Activated T-helper 1 cell treated with anti-CD3 and anti-CD28 coated beads, Interleukin-2, amount 50 U/mL, for 16 hours (primary cell): Measurements from ENCODE around the gene KRT75.

Source experiments
- DNase-seq, 2 donors: peaks; one replicate each; pipeline ENCODE4 v3.0.0-alpha.2; 2020; ENCODE audit warnings: low read depth in 1 of 2, low spot score in 1 of 2

Gene KRT75

DNA sequence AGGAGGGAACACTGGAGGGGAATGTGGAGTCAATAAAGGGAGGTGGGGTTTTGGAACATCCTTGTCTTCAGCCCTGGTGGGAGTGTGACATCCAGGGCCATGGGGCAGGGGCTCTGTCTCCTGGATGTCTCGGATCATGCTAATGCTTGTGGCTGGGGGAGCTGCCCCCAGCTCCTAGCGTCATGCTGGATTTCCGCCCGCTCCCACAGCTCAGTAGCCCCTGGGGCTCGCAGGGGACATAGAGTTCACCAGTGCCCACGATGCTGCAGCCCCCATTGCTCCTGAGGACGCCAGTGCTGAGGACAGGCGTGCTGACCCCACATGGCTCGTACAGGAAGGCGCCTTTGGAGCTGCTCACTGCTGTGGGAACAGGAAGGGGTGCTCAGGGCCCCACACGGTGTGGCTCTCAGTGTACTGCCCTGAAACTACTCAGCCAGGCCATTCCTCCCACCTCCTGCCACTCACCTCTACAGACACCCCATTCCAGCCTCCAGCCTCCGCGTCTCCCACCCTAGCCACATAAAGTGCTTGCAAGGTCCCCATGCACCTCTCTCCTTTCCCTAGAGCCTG, 39.2 kb downstream of the KRT75 start:
- no peak for DNase-seq

DNA sequence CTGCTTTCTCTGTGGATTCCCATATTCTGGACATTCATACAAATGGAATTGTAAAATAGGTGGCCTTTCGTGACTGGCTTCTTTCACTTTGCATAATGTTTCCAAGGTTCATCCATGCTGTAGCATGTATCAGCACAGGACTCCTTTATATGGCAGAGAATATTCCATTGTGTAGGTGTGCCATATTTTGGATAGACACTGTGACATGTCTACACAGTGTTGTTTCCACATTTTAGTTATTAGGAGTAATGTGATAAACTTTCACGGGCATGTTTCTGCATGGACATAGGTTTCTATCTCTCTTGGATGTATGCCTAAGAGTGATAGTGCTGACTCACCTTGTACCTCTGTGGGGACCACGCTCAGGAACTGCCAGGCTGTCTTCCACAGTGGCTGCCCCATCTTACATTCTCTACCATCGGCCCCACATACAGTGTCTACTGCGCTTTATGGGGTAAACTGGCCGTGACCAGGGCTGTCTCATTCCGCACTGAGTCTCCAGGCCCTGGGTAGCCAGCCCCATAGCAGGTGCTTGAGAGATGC, 41.6 kb downstream of the KRT75 start:
- DNase-seq, result no peak

- no peak for DNase-seq
These were observed 42.6 kb downstream of the KRT75 start for GRCh38 chr12:52391618-52392002.

GRCh38 chr12:52390739-52391617, 43.2 kb downstream of the KRT75 start:
- DNase-seq, result no peak

GRCh38 chr12:52389313-52390207, 44.6 kb downstream of the KRT75 start:
- DNase-seq, result no peak

DNA sequence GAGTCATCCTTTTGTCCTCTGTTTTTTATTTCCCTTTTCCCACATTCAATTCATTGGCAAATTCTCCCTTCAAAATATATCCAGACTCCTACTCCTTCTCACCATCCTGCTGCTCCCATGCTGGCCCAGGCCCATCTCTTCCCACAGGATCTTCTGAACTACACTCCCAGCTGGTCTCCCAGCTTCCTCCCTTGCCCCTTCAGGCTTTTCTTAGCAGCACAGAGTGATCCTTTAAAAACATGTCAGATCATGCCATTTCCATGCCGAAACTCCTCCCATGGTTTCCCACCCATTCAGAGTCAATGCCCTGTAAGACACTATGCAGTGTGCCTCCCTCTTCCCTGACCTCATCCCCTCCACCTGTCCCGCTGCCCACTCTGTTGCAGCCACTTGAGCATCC, 46.3 kb downstream of the KRT75 start:
- DNase-seq, result no peak

- no peak for DNase-seq
These were observed 48.9 kb downstream of the KRT75 start, which contains the start of gene KRT84 for GRCh38 chr12:52385226-52385702. TSS of gene KRT84 (minus strand) at chr12:52385652. CDS start at chr12:52385585, 67 bp downstream.

GRCh38 chr12:52383331-52383730, 50.8 kb downstream of the KRT75 start:
- DNase-seq, result no peak

GRCh38 chr12:52382854-52383253, 51.3 kb downstream of the KRT75 start:
- DNase-seq, result no peak

GRCh38 chr12:52381206-52381605, 53.0 kb downstream of the KRT75 start:
- DNase-seq, result no peak

DNA sequence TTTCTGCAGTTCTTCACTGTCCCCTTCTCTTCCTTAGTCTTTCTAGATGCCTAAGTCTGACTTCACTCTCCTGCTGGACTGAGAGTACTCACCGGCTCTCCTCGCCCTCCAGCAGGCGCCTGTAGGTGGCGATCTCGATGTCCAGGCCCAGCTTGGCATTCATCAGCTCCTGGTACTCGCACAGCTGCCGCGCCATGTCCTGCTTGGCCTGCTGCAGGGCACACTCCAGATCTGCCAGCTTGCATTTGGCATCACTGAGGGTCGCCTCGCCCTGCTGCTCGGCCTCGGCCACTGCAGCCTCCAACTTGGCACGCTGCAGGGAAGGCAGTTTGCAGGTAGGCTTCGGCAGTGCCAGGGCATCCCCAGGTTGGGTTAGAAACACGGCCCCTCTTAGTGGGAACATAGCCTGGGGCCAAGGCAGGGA, 53.9 kb downstream of the KRT75 start:
- DNase-seq, result no peak

DNA sequence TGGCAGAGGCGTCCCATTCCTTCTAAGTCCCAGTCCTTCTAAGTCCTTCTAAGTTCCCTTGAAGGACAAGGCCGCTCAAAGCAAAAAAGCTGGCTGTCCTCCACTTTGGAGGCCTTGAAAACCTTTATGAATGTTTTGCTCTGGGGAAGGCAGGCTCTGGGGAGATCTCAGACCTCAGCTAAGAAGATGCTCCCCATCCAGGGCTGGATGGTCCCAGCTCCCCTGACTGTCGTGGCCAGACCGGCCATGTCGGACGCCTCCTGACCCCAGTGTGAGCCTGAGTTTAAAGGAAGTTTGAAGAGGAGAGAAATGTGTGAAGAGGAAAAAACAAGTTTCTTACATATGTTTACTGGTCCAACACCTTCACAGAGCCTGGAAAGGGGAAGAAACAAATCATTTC, 54.6 kb downstream of the KRT75 start:
- DNase-seq, result no peak

DNA sequence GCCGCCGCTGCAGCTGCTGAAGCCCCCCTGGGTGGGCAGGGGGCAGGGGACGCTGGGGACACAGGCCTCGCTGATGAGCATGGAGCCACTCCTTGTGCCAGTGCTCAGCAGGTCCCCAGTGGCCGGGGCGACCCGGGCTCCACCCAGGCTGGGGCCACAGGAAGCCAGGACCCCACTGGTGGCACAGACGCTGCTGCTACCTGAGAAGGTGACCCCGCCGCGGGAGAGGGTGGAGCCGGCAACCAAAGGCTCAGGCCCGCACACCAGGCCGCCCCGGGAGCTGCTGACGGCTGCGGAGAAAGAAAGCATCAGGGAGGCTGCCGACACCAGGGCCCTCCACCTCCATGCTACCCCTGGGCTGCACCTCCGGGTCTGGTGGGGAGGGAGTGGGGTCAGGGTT, 56.1 kb downstream of the KRT75 start:
- DNase-seq, result no peak

DNA sequence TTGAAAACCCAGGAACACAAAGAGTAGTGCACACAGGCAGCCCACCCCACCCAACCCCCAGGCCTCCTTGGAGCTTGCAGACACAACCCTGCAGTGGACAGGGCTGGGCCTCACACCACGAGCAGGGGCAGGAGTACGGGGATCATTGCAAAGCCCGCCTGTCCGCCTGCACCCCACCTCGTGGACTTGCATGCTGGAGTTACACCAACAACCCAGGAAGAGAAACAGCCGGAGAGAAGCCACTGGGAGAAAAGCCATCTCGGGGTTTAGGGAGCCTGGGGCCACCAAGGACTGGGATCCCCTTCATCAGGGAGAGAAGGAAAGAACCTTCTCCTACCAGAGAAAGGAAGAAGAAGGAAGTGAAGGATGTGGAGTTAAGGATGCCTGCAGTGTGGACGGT, 56.9 kb downstream of the KRT75 start:
- no peak for DNase-seq
